ENCODE measurements around the gene ZMYM3. TPM values are rescaled to one million over a fixed set of nuclear protein-coding genes. Genes with fewer than 3 reads are reported as not detected.
A peak's percentile ranks its signal among the peaks of the same experiment; 100 is the strongest.
"Not testable (repeated sequence)": the region's sequence is repeated elsewhere in the genome, so short reads cannot be mapped to it uniquely, and the experiment has no call there.

The ZMYM3 gene
- total and polyA plus RNA-seq, 2 donors (not counting 1 experiment from before 2014, with no cell fraction given): 13.4 to 16.8 TPM

- H2AFZ ChIP-seq (ENCODE audit: low read length): no peak within 1 kb of the TSS
- no peaks in the 10 kb centered on the region for H3K9me3 ChIP-seq (ENCODE audit: control insufficient read depth, insufficient read depth, low read depth, low read length)
- no peaks in the 10 kb centered on the region for H3K79me2 ChIP-seq (ENCODE audit: control insufficient read depth, insufficient read depth, low read length)
- no peaks in the 10 kb centered on the region for H3K36me3 ChIP-seq (ENCODE audit: control insufficient read depth, insufficient read depth, low read length)
- H3K4me3 ChIP-seq (replicated peaks in 1 of 4; ENCODE audit: control extremely low read depth in 1 of 4, insufficient read depth in 1 of 4, low read depth in 3 of 4, low read length in 4 of 4): no peak within 1 kb of the TSS
- H3K9ac ChIP-seq (ENCODE audit: insufficient read depth, low read length): no peak within 1 kb of the TSS
- peak; percentile 60 to 69 for DNase-seq (ENCODE audit: low read depth in 2 of 2)
- TF ChIP-seq EZH2 (IDR thresholded peaks at IDR 0.05; ENCODE audit: low read length, missing control alignments): no peak
- TF ChIP-seq CTCF (conservative IDR thresholded peaks at IDR 0.05 in 1 of 2, IDR thresholded peaks at IDR 0.05 in 1 of 2; ENCODE audit: low read depth in 1 of 2, low read length in 2 of 2): no peak
- no peak within 1 kb of the TSS for H3K27ac ChIP-seq (ENCODE audit: insufficient read depth, low read length)
- no peaks in the 10 kb centered on the region for H3K4me1 ChIP-seq (ENCODE audit: control insufficient read depth, extremely low read depth, insufficient read depth, low read length)
- no peak within 1 kb of the TSS for H3K4me2 ChIP-seq (ENCODE audit: extremely low read depth, insufficient read depth, low read length)
- no peaks in the 10 kb centered on the region for H3K27me3 ChIP-seq (ENCODE audit: control insufficient read depth, insufficient read depth, low read length)
- H4K20me1 ChIP-seq (ENCODE audit: control insufficient read depth, extremely low read depth, insufficient read depth, low read length): no peaks in the 10 kb centered on the region
These were observed 47.4 kb upstream of the ZMYM3 start, which contains the start of gene ITGB1BP2 for GRCh38 chrX:71301195-71301924. Gene ITGB1BP2, plus strand, starts transcription at chrX:71301750. Its CDS starts 57 bp downstream, at chrX:71301807.

- H4K20me1 ChIP-seq (ENCODE audit: control insufficient read depth, extremely low read depth, insufficient read depth, low read length); H3K4me1 ChIP-seq (ENCODE audit: control insufficient read depth, extremely low read depth, insufficient read depth, low read length); H3K9me3 ChIP-seq (ENCODE audit: control insufficient read depth, insufficient read depth, low read depth, low read length); H3K36me3 ChIP-seq (ENCODE audit: control insufficient read depth, insufficient read depth, low read length); H3K9ac ChIP-seq (ENCODE audit: insufficient read depth, low read length); H3K79me2 ChIP-seq (ENCODE audit: control insufficient read depth, insufficient read depth, low read length); DNase-seq (ENCODE audit: low read depth in 2 of 2); H2AFZ ChIP-seq (ENCODE audit: low read length); H3K4me2 ChIP-seq (ENCODE audit: extremely low read depth, insufficient read depth, low read length); H3K27ac ChIP-seq (ENCODE audit: insufficient read depth, low read length); H3K4me3 ChIP-seq (replicated peaks in 1 of 4; ENCODE audit: control extremely low read depth in 1 of 4, insufficient read depth in 1 of 4, low read depth in 3 of 4, low read length in 4 of 4); H3K27me3 ChIP-seq (ENCODE audit: control insufficient read depth, insufficient read depth, low read length): not testable (repeated sequence)
These were observed 46.6 kb upstream of the ZMYM3 start for GRCh38 chrX:71300495-71300894.

- not testable (repeated sequence) for H3K4me2 ChIP-seq (ENCODE audit: extremely low read depth, insufficient read depth, low read length); H3K9me3 ChIP-seq (ENCODE audit: control insufficient read depth, insufficient read depth, low read depth, low read length); H3K27me3 ChIP-seq (ENCODE audit: control insufficient read depth, insufficient read depth, low read length); DNase-seq (ENCODE audit: low read depth in 2 of 2); H3K36me3 ChIP-seq (ENCODE audit: control insufficient read depth, insufficient read depth, low read length); H3K4me1 ChIP-seq (ENCODE audit: control insufficient read depth, extremely low read depth, insufficient read depth, low read length); H3K27ac ChIP-seq (ENCODE audit: insufficient read depth, low read length); H3K79me2 ChIP-seq (ENCODE audit: control insufficient read depth, insufficient read depth, low read length); H3K4me3 ChIP-seq (replicated peaks in 1 of 4; ENCODE audit: control extremely low read depth in 1 of 4, insufficient read depth in 1 of 4, low read depth in 3 of 4, low read length in 4 of 4); H3K9ac ChIP-seq (ENCODE audit: insufficient read depth, low read length); H4K20me1 ChIP-seq (ENCODE audit: control insufficient read depth, extremely low read depth, insufficient read depth, low read length); H2AFZ ChIP-seq (ENCODE audit: low read length)
These were observed 46.1 kb upstream of the ZMYM3 start for GRCh38 chrX:71300064-71300463.

GRCh38 chrX:71298119-71298518 lies 44.2 kb upstream of the ZMYM3 start:
- Histone ChIP-seq H3K36me3 (ENCODE audit: control insufficient read depth, insufficient read depth, low read length) (peaks cover 5% of the 10 kb centered on the region), H3K9me3 (ENCODE audit: control insufficient read depth, insufficient read depth, low read depth, low read length) (no peaks in the 10 kb centered on the region), H3K4me3 (replicated peaks in 1 of 4; ENCODE audit: control extremely low read depth in 1 of 4, insufficient read depth in 1 of 4, low read depth in 3 of 4, low read length in 4 of 4) (no peak overlapping the region), H4K20me1 (ENCODE audit: control insufficient read depth, extremely low read depth, insufficient read depth, low read length) (no peaks in the 10 kb centered on the region), H2AFZ (ENCODE audit: low read length) (no peak overlapping the region), H3K9ac (ENCODE audit: insufficient read depth, low read length) (no peak overlapping the region), H3K4me1 (ENCODE audit: control insufficient read depth, extremely low read depth, insufficient read depth, low read length) (no peaks in the 10 kb centered on the region), H3K79me2 (ENCODE audit: control insufficient read depth, insufficient read depth, low read length) (peaks cover 2% of the 10 kb centered on the region), H3K4me2 (ENCODE audit: extremely low read depth, insufficient read depth, low read length) (no peak overlapping the region), H3K27me3 (ENCODE audit: control insufficient read depth, insufficient read depth, low read length) (no peaks in the 10 kb centered on the region), H3K27ac (ENCODE audit: insufficient read depth, low read length) (no peak overlapping the region)
- TF ChIP-seq EZH2 (IDR thresholded peaks at IDR 0.05; ENCODE audit: low read length, missing control alignments) (no peak), CTCF (conservative IDR thresholded peaks at IDR 0.05 in 1 of 2, IDR thresholded peaks at IDR 0.05 in 1 of 2; ENCODE audit: low read depth in 1 of 2, low read length in 2 of 2) (no peak)
- DNase-seq (ENCODE audit: low read depth in 2 of 2): peak in 1 of 2 donors; percentile 19

All from fibroblast of lung (primary cell).